Mesenchymal stem cell (in vitro differentiated cells and primary cell): ENCODE data around the gene APBA1.

Source experiments
- DNase-seq: peaks from one replicate; pipeline ENCODE4 v3.0.0-alpha.2; 2013
- H2AFZ ChIP-seq: one replicate; pipeline ENCODE4 v1.6.1; 2013; ENCODE audit warnings: low read depth, mild to moderate bottlenecking, control low read depth, inconsistent platforms, low read length, moderate library complexity
- H2AK5ac ChIP-seq: 2 replicates; pipeline ENCODE4 v1.6.1; 2013; ENCODE audit warnings: low read length, moderate library complexity, mild to moderate bottlenecking, inconsistent platforms; ENCODE audit not compliant: severe bottlenecking
- H2BK120ac ChIP-seq: one replicate; pipeline ENCODE4 v1.6.1; 2013; ENCODE audit warnings: low read depth, mild to moderate bottlenecking, inconsistent platforms, low read length, moderate library complexity
- H2BK12ac ChIP-seq, 2 experiments: one replicate each; pipeline ENCODE4 v1.6.1; 2013; ENCODE audit warnings: inconsistent platforms in 2 of 2, low read length in 2 of 2, mild to moderate bottlenecking in 2 of 2, moderate library complexity in 2 of 2, control low read depth in 1 of 2
- H2BK15ac ChIP-seq: one replicate; pipeline ENCODE4 v1.6.1; 2013; ENCODE audit warnings: mild to moderate bottlenecking, low read depth, inconsistent platforms; ENCODE audit not compliant: poor library complexity, severe bottlenecking
- H2BK5ac ChIP-seq: 2 replicates; pipeline ENCODE4 v1.6.1; 2013; ENCODE audit warnings: low read depth, mild to moderate bottlenecking, low read length, control low read depth, inconsistent platforms; ENCODE audit not compliant: poor library complexity, severe bottlenecking
- H3K14ac ChIP-seq, 2 experiments: one replicate each; pipeline ENCODE4 v1.6.1; 2013; ENCODE audit warnings: inconsistent platforms in 2 of 2, low read length in 2 of 2, control low read depth in 1 of 2, mild to moderate bottlenecking in 1 of 2, moderate library complexity in 1 of 2
- H3K18ac ChIP-seq, 2 experiments: one replicate each; pipeline ENCODE4 v1.6.1; 2013; ENCODE audit warnings: inconsistent platforms in 2 of 2, low read length in 2 of 2, control low read depth in 1 of 2, low read depth in 1 of 2, mild to moderate bottlenecking in 1 of 2
- H3K23ac ChIP-seq, 2 experiments: one replicate each; pipeline ENCODE4 v1.6.1; 2013; ENCODE audit warnings: inconsistent platforms in 2 of 2, low read length in 2 of 2, mild to moderate bottlenecking in 2 of 2, moderate library complexity in 2 of 2, control low read depth in 1 of 2
- H3K27ac ChIP-seq: 2 replicates; pipeline ENCODE4 v1.5.1; 2013; ENCODE audit warnings: mild to moderate bottlenecking, moderate library complexity, low read length, control low read depth, inconsistent platforms; ENCODE audit not compliant: poor library complexity, severe bottlenecking
- H3K27me3 ChIP-seq, 2 experiments: 2 replicates each; pipeline versions ENCODE4 v1.6.1 to v1.7.0; 2013; ENCODE audit warnings: low read length in 2 of 2, mild to moderate bottlenecking in 2 of 2, moderate library complexity in 2 of 2, control low read depth in 1 of 2, inconsistent platforms in 1 of 2; ENCODE audit not compliant: control insufficient read depth in 1 of 2, insufficient read depth in 1 of 2
- H3K36me3 ChIP-seq, 2 experiments: 2 replicates each; pipeline versions ENCODE4 v1.6.1 to v1.7.0; 2013; ENCODE audit warnings: low read length in 2 of 2, control low read depth in 1 of 2, inconsistent platforms in 1 of 2, low read depth in 1 of 2, mild to moderate bottlenecking in 1 of 2; ENCODE audit not compliant: insufficient read depth in 2 of 2, control insufficient read depth in 1 of 2
- H3K4ac ChIP-seq, 2 experiments: one replicate each; pipeline ENCODE4 v1.6.1; 2013; ENCODE audit warnings: inconsistent platforms in 2 of 2, low read length in 2 of 2, mild to moderate bottlenecking in 2 of 2, moderate library complexity in 2 of 2, control low read depth in 1 of 2, low read depth in 1 of 2
- H3K4me1 ChIP-seq: 2 replicates; pipeline ENCODE4 v1.6.1; 2013; ENCODE audit warnings: low read depth, low read length, control low read depth; ENCODE audit not compliant: control insufficient read depth, insufficient read depth
- H3K4me2 ChIP-seq: 2 replicates; pipeline ENCODE4 v1.6.1; 2013; ENCODE audit warnings: low read length, mild to moderate bottlenecking, inconsistent platforms; ENCODE audit not compliant: poor library complexity, severe bottlenecking
- H3K4me3 ChIP-seq, 2 experiments: 2 replicates each; pipeline versions ENCODE4 v1.5.1 to v1.7.0; 2013; ENCODE audit warnings: low read length in 2 of 2, mild to moderate bottlenecking in 2 of 2, control low read depth in 1 of 2, low read depth in 1 of 2; ENCODE audit not compliant: insufficient read depth in 1 of 2
- H3K79me1 ChIP-seq: replicated peaks from 2 replicates; pipeline ENCODE4 v1.6.1; 2013; ENCODE audit warnings: mild to moderate bottlenecking, control low read depth, low read length, inconsistent platforms; ENCODE audit not compliant: poor library complexity, severe bottlenecking
- H3K9ac ChIP-seq: 2 replicates; pipeline ENCODE4 v1.7.0; 2013; ENCODE audit warnings: mild to moderate bottlenecking, low read length, moderate library complexity
- H3K9me3 ChIP-seq: 2 replicates; pipeline ENCODE4 v1.7.0; 2013; ENCODE audit warnings: mild to moderate bottlenecking, low read length; ENCODE audit not compliant: control insufficient read depth
- H4K8ac ChIP-seq: one replicate; pipeline ENCODE4 v1.6.1; 2013; ENCODE audit warnings: inconsistent platforms, mild to moderate bottlenecking, low read length, moderate library complexity
- H4K91ac ChIP-seq: one replicate; pipeline ENCODE4 v1.6.1; 2013; ENCODE audit warnings: mild to moderate bottlenecking, low read length, inconsistent platforms
- WGBS: methylation state at CpG from one replicate; pipeline ENCODE4 v1.1.7; 2013; ENCODE audit warnings: mixed read lengths; 5-methylcytosine and 5-hydroxymethylcytosine counted together

The APBA1 gene

GRCh38 chr9:69672596-69673310 is 582 bp upstream of the APBA1 start:
- Histone ChIP-seq H4K8ac (peak overlapping the region; percentile 97), H3K4me1 (peaks cover 12% of the 10 kb centered on the region), H3K9me3 (no peaks in the 10 kb centered on the region), H2BK5ac (no peak overlapping the region), H3K4ac (peak overlapping the region; percentile 60 to 96), H3K27ac (peak overlapping the region; percentile 66), H2BK12ac (peak overlapping the region; percentile 33 to 59), H3K36me3 (no peaks in the 10 kb centered on the region), H3K23ac (peak overlapping the region; percentile 46 to 74), H3K14ac (peak overlapping the region in 1 of 2 experiments; percentile 30), H2AFZ (peak overlapping the region; percentile 92), H4K91ac (peak overlapping the region; percentile 89), H3K4me3 (peak overlapping the region; percentile 87 to 95), H2AK5ac (no peak overlapping the region), H3K18ac (peak overlapping the region; percentile 74 to 97), H2BK15ac (peak overlapping the region; percentile 65), H3K9ac (peak overlapping the region; percentile 87), H3K27me3 (no peaks in the 10 kb centered on the region), H2BK120ac (peak overlapping the region; percentile 76), H3K4me2 (peak overlapping the region; percentile 99), H3K79me1 (peaks cover 4% of the 10 kb centered on the region)
- peak; percentile 91 for DNase-seq
- WGBS, result 1% methylated on average over 60 of the region's 60 CpGs

- Histone ChIP-seq H2BK12ac (peak overlapping the region in 1 of 2 experiments; percentile 7), H2BK15ac (no peak overlapping the region)
- WGBS, result 49% methylated on average over 15 of the region's 15 CpGs
These were observed 776 bp downstream of the APBA1 start for GRCh38 chr9:69671311-69671878.

GRCh38 chr9:69667306-69667705 is 4.9 kb downstream of the APBA1 start:
- Histone ChIP-seq H4K91ac (no peak overlapping the region), H3K23ac (no peak overlapping the region), H2AFZ (no peak overlapping the region), H3K18ac (no peak overlapping the region), H2BK5ac (no peak overlapping the region), H3K9ac (no peak overlapping the region), H3K27ac (no peak overlapping the region), H2BK12ac (no peak overlapping the region), H3K79me1 (peaks cover 8% of the 10 kb centered on the region), H2BK15ac (no peak overlapping the region), H3K27me3 (no peaks in the 10 kb centered on the region), H3K4me1 (peaks cover 7% of the 10 kb centered on the region), H3K14ac (no peak overlapping the region), H4K8ac (no peak overlapping the region), H3K4me2 (no peak overlapping the region), H3K4ac (no peak overlapping the region), H2BK120ac (no peak overlapping the region), H3K9me3 (no peaks in the 10 kb centered on the region), H3K4me3 (no peak overlapping the region), H3K36me3 (no peaks in the 10 kb centered on the region), H2AK5ac (no peak overlapping the region)
- WGBS, result 96% methylated on average over 1 of the region's 1 CpG
- DNase-seq, result no peak

More at GRCh38 chr9:69671311-69671878, 776 bp downstream of the APBA1 start:
- Histone ChIP-seq H3K18ac (peak overlapping the region in 1 of 2 experiments; percentile 67), H3K9ac (peak overlapping the region; percentile 80), H3K4me1 (peaks cover 12% of the 10 kb centered on the region), H2AFZ (no peak overlapping the region), H2AK5ac (no peak overlapping the region), H3K27ac (no peak overlapping the region), H3K14ac (no peak overlapping the region), H3K9me3 (no peaks in the 10 kb centered on the region), H3K4ac (no peak overlapping the region), H3K27me3 (no peaks in the 10 kb centered on the region), H4K8ac (no peak overlapping the region), H3K4me3 (peak overlapping the region; percentile 87 to 88), H3K36me3 (no peaks in the 10 kb centered on the region), H3K23ac (no peak overlapping the region), H4K91ac (no peak overlapping the region), H3K79me1 (peaks cover 5% of the 10 kb centered on the region), H3K4me2 (peak overlapping the region; percentile 87), H2BK5ac (no peak overlapping the region), H2BK120ac (no peak overlapping the region)
- DNase-seq, result no peak

GRCh38 chr9:69660304-69660703 is 11.9 kb downstream of the APBA1 start:
- WGBS, result 4% methylated on average over 2 of the region's 2 CpGs

More at GRCh38 chr9:69660304-69660703, 11.9 kb downstream of the APBA1 start:
- Histone ChIP-seq H3K18ac (no peak overlapping the region), H2BK120ac (no peak overlapping the region), H2AK5ac (no peak overlapping the region), H3K23ac (no peak overlapping the region), H3K27me3 (no peaks in the 10 kb centered on the region), H3K36me3 (no peaks in the 10 kb centered on the region), H2BK5ac (no peak overlapping the region), H3K4me3 (no peak overlapping the region), H3K4ac (no peak overlapping the region), H3K9me3 (no peaks in the 10 kb centered on the region), H3K14ac (no peak overlapping the region), H3K27ac (no peak overlapping the region), H3K9ac (no peak overlapping the region), H2AFZ (no peak overlapping the region), H3K4me1 (peaks cover 1% of the 10 kb centered on the region), H2BK12ac (no peak overlapping the region), H4K8ac (no peak overlapping the region), H3K79me1 (peaks cover 8% of the 10 kb centered on the region), H2BK15ac (no peak overlapping the region), H3K4me2 (no peak overlapping the region), H4K91ac (no peak overlapping the region)
- peak; percentile 15 for DNase-seq
